ENCODE measurements around the gene NOTCH1.

The NOTCH1 gene

DNA sequence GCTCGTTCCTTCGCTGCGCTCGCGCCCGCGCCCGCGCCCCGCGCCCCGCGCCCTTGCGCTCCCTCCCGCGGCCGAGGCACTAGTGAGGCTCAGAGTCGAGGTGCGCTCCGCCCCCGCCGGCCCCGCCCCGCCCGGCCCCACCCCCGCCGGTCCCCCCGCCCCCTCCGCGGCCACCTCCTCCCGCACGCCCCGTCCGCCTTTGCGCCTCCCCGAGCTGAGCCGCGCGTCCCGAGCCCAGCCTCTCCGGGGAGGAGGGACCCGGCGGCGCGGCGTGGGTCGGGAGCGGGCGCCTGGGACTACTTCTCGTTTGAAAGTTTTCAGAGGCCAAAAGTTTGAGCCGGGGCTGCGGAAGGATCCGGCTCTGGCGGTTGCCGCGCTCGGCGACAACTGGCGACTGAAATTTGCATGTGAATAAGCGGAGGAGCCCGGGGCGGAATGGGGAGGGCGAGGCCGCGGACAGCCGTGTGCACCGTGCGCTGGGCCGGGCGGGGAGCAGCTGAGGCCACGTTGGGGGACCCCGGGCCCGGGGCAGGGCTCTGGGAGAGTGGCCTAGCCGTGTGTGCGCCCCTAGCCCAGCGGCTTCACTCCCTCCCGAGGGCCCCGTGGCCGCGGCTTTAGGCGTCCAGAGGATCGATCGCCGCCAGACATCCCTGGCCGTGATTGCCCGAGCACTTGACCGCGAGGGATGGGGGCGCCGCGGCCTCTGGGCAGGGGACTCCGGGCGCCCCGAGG lies at the start of gene NOTCH1:
TSS of gene NOTCH1 (minus strand) at position 84 of the 732 bp plus-strand sequence. CDS start 262 bp downstream, outside the sequence.
- TF ChIP-seq ZFP30 (CRISPR knock-in tag; IDR thresholded peaks at IDR 0.05) (no peak), ZNF565 (CRISPR knock-in tag; conservative IDR thresholded peaks at IDR 0.05; ENCODE audit: low read depth) (no peak), ZC3H10 (CRISPR knock-in tag; IDR thresholded peaks at IDR 0.05) (no peak), PPARA (CRISPR knock-in tag; IDR thresholded peaks at IDR 0.05; ENCODE audit: borderline replicate concordance) (no peak), ESRRG (CRISPR knock-in tag; IDR thresholded peaks at IDR 0.05) (no peak), BACH2 (CRISPR knock-in tag; IDR thresholded peaks at IDR 0.05; ENCODE audit: borderline replicate concordance) (no peak), OSR1 (CRISPR knock-in tag; IDR thresholded peaks at IDR 0.05) (no peak)

DNA sequence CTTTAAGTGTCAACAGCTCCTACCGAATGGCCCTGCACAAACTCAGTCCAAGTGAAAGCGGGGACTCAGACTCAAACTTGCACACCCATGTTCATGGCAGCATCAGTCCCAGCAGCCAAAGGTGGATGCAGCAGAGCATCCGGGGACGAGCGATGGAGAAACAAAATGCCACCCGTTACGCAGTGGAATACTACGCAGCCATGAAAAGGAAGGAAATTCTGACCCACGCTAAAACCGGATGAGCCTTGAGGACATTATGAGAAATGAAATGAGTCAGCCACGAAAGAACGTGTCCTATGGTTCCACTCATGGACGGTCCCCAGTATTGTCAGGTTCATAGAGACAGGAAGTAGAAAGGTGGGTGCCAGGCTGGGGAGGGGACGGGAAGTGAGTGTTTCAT lies 48.6 kb upstream of the NOTCH1 start:
- TF ChIP-seq, protein P1, sequence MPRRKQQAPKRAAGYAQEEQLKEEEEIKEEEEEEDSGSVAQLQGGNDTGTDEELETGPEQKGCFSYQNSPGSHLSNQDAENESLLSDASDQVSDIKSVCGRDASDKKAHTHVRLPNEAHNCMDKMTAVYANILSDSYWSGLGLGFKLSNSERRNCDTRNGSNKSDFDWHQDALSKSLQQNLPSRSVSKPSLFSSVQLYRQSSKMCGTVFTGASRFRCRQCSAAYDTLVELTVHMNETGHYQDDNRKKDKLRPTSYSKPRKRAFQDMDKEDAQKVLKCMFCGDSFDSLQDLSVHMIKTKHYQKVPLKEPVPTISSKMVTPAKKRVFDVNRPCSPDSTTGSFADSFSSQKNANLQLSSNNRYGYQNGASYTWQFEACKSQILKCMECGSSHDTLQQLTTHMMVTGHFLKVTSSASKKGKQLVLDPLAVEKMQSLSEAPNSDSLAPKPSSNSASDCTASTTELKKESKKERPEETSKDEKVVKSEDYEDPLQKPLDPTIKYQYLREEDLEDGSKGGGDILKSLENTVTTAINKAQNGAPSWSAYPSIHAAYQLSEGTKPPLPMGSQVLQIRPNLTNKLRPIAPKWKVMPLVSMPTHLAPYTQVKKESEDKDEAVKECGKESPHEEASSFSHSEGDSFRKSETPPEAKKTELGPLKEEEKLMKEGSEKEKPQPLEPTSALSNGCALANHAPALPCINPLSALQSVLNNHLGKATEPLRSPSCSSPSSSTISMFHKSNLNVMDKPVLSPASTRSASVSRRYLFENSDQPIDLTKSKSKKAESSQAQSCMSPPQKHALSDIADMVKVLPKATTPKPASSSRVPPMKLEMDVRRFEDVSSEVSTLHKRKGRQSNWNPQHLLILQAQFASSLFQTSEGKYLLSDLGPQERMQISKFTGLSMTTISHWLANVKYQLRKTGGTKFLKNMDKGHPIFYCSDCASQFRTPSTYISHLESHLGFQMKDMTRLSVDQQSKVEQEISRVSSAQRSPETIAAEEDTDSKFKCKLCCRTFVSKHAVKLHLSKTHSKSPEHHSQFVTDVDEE (CRISPR knock-in tag; IDR thresholded peaks at IDR 0.05) = no peak
- TF ChIP-seq TOX (CRISPR knock-in tag; IDR thresholded peaks at IDR 0.05; ENCODE audit: borderline replicate concordance) = no peak
- TF ChIP-seq ZFP3 (CRISPR knock-in tag; IDR thresholded peaks at IDR 0.05) = no peak
- no peak for TF ChIP-seq ZNF8 (CRISPR knock-in tag; IDR thresholded peaks at IDR 0.05)
- TF ChIP-seq GLIS3 (CRISPR knock-in tag; IDR thresholded peaks at IDR 0.05) = no peak
- TF ChIP-seq ISL1 (CRISPR knock-in tag; IDR thresholded peaks at IDR 0.05) = no peak
- TF ChIP-seq SNAI2 (CRISPR knock-in tag; IDR thresholded peaks at IDR 0.05) = no peak
- no peak for TF ChIP-seq ZNF565 (CRISPR knock-in tag; conservative IDR thresholded peaks at IDR 0.05; ENCODE audit: low read depth)
- TF ChIP-seq ZC3H10 (CRISPR knock-in tag; IDR thresholded peaks at IDR 0.05) = no peak
- TF ChIP-seq, protein P2, sequence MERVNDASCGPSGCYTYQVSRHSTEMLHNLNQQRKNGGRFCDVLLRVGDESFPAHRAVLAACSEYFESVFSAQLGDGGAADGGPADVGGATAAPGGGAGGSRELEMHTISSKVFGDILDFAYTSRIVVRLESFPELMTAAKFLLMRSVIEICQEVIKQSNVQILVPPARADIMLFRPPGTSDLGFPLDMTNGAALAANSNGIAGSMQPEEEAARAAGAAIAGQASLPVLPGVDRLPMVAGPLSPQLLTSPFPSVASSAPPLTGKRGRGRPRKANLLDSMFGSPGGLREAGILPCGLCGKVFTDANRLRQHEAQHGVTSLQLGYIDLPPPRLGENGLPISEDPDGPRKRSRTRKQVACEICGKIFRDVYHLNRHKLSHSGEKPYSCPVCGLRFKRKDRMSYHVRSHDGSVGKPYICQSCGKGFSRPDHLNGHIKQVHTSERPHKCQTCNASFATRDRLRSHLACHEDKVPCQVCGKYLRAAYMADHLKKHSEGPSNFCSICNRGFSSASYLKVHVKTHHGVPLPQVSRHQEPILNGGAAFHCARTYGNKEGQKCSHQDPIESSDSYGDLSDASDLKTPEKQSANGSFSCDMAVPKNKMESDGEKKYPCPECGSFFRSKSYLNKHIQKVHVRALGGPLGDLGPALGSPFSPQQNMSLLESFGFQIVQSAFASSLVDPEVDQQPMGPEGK (CRISPR knock-in tag; IDR thresholded peaks at IDR 0.05; ENCODE audit: borderline replicate concordance) = no peak
- no peak for TF ChIP-seq PPARA (CRISPR knock-in tag; IDR thresholded peaks at IDR 0.05; ENCODE audit: borderline replicate concordance)
- no peak for TF ChIP-seq OSR1 (CRISPR knock-in tag; IDR thresholded peaks at IDR 0.05)
- no peak for TF ChIP-seq ZNF70 (CRISPR knock-in tag; IDR thresholded peaks at IDR 0.05)
- no peak for TF ChIP-seq ESRRG (CRISPR knock-in tag; IDR thresholded peaks at IDR 0.05)
- no peak for ATAC-seq

More for the DNA sequence above, at the start of gene NOTCH1:
- peak; percentile 86 for ATAC-seq

DNA sequence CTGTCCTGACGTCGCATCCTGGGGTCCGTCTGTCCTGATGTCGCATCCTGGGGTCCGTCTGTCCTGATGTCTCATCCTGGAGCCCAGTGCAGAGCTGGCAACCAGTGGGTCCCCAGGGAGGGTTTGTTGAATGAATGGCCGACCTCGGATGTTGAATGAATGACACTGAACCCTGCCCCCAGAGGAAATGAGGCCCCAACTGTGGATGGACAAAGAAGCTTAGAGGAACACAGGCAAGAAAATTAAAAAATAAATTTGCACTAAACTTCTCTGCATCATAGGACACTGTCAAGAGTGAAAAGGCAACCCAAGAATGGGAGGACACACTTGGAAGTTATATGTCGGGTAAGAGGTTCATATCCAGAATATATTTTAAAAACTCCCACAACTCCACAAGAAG lies 47.7 kb upstream of the NOTCH1 start:
- TF ChIP-seq ISL1 (CRISPR knock-in tag; IDR thresholded peaks at IDR 0.05) = no peak
- ATAC-seq = no peak

DNA sequence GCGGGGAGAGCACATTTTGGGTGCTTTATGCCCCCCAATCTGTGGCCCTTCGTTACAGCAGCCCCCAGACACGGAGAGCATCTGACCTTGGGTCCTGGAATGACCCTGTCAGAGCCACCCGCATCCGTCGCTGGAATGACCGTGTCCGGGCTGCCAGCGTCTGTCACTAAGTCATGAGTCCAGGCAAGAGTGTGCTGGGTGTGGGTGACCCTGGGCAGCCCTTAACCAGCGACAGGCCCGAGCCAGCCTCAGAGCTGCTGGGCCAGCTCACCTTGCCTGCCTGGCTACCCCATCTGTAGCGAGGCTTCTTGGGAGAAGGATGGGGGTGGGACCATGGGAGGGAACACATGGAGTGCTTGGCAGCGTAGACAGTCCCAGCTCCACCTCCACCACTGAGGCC lies 46.8 kb upstream of the NOTCH1 start:
- TF ChIP-seq PPARA (CRISPR knock-in tag; IDR thresholded peaks at IDR 0.05; ENCODE audit: borderline replicate concordance) = no peak
- TF ChIP-seq ZC3H10 (CRISPR knock-in tag; IDR thresholded peaks at IDR 0.05) = no peak
- no peak for TF ChIP-seq ZFP3 (CRISPR knock-in tag; IDR thresholded peaks at IDR 0.05)
- TF ChIP-seq OSR1 (CRISPR knock-in tag; IDR thresholded peaks at IDR 0.05) = no peak
- TF ChIP-seq SNAI2 (CRISPR knock-in tag; IDR thresholded peaks at IDR 0.05) = no peak
- TF ChIP-seq, protein P3, sequence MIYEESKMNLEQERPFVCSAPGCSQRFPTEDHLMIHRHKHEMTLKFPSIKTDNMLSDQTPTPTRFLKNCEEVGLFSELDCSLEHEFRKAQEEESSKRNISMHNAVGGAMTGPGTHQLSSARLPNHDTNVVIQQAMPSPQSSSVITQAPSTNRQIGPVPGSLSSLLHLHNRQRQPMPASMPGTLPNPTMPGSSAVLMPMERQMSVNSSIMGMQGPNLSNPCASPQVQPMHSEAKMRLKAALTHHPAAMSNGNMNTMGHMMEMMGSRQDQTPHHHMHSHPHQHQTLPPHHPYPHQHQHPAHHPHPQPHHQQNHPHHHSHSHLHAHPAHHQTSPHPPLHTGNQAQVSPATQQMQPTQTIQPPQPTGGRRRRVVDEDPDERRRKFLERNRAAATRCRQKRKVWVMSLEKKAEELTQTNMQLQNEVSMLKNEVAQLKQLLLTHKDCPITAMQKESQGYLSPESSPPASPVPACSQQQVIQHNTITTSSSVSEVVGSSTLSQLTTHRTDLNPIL (CRISPR knock-in tag; IDR thresholded peaks at IDR 0.05; ENCODE audit: low read depth) = no peak
- no peak for TF ChIP-seq ZNF8 (CRISPR knock-in tag; IDR thresholded peaks at IDR 0.05)
- no peak for TF ChIP-seq ISL1 (CRISPR knock-in tag; IDR thresholded peaks at IDR 0.05)
- TF ChIP-seq TCF4 (CRISPR knock-in tag; IDR thresholded peaks at IDR 0.05; ENCODE audit: borderline replicate concordance) = no peak
- TF ChIP-seq ZNF70 (CRISPR knock-in tag; IDR thresholded peaks at IDR 0.05) = no peak
- TF ChIP-seq, protein P2 (CRISPR knock-in tag; IDR thresholded peaks at IDR 0.05; ENCODE audit: borderline replicate concordance) = no peak
- TF ChIP-seq, protein P4, sequence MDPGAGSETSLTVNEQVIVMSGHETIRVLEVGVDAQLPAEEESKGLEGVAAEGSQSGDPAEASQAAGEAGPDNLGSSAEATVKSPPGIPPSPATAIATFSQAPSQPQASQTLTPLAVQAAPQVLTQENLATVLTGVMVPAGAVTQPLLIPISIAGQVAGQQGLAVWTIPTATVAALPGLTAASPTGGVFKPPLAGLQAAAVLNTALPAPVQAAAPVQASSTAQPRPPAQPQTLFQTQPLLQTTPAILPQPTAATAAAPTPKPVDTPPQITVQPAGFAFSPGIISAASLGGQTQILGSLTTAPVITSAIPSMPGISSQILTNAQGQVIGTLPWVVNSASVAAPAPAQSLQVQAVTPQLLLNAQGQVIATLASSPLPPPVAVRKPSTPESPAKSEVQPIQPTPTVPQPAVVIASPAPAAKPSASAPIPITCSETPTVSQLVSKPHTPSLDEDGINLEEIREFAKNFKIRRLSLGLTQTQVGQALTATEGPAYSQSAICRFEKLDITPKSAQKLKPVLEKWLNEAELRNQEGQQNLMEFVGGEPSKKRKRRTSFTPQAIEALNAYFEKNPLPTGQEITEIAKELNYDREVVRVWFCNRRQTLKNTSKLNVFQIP (CRISPR knock-in tag; IDR thresholded peaks at IDR 0.05; ENCODE audit: borderline replicate concordance, low read depth) = no peak
- TF ChIP-seq ARNTL (CRISPR knock-in tag; IDR thresholded peaks at IDR 0.05; ENCODE audit: borderline replicate concordance, low read depth) = no peak
- no peak for TF ChIP-seq TOX (CRISPR knock-in tag; IDR thresholded peaks at IDR 0.05; ENCODE audit: borderline replicate concordance)
- TF ChIP-seq BACH2 (CRISPR knock-in tag; IDR thresholded peaks at IDR 0.05; ENCODE audit: borderline replicate concordance) = no peak
- no peak for TF ChIP-seq ESRRG (CRISPR knock-in tag; IDR thresholded peaks at IDR 0.05)
- no peak for TF ChIP-seq GLIS3 (CRISPR knock-in tag; IDR thresholded peaks at IDR 0.05)
- TF ChIP-seq ZNF565 (CRISPR knock-in tag; conservative IDR thresholded peaks at IDR 0.05; ENCODE audit: low read depth) = no peak
- ATAC-seq = no peak

Data from SK-N-SH treated with all-trans-retinoic acid at 6 μM for 48 hours (cell line).